Endodermal cell (in vitro differentiated cells): ENCODE data around the gene SYNDIG1L. TPM values are rescaled to one million over a fixed set of nuclear protein-coding genes. Genes with fewer than 3 reads are reported as not detected.

ENCODE experiments used
- DNase-seq: peaks from one replicate; pipeline ENCODE4 v3.0.0-alpha.2; 2017
- H3K27ac ChIP-seq: 2 replicates; pipeline ENCODE4 v1.5.1; 2013; ENCODE audit warnings: mild to moderate bottlenecking, low read depth, low read length, moderate library complexity
- H3K27me3 ChIP-seq: 2 replicates; pipeline ENCODE4 v1.6.1; 2013; ENCODE audit warnings: mild to moderate bottlenecking, low read length, moderate library complexity; ENCODE audit not compliant: insufficient read depth, control insufficient read depth, poor library complexity, severe bottlenecking
- H3K36me3 ChIP-seq: 2 replicates; pipeline ENCODE4 v1.7.0; 2013; ENCODE audit warnings: mild to moderate bottlenecking, low read length, moderate library complexity; ENCODE audit not compliant: control insufficient read depth, insufficient read depth
- H3K4me1 ChIP-seq: one replicate; pipeline ENCODE4 v1.7.0; 2013; ENCODE audit warnings: low read length; ENCODE audit not compliant: control insufficient read depth, insufficient read depth
- H3K4me3 ChIP-seq: 2 replicates; pipeline ENCODE4 v1.5.1; 2013; ENCODE audit warnings: mild to moderate bottlenecking, low read length, moderate library complexity
- H3K9ac ChIP-seq: 2 replicates; pipeline ENCODE4 v1.6.1; 2013; ENCODE audit warnings: mild to moderate bottlenecking, low read length, moderate library complexity; ENCODE audit not compliant: poor library complexity, severe bottlenecking; ENCODE audit errors: extremely low read depth
- H3K9me3 ChIP-seq: 2 replicates; pipeline ENCODE4 v1.6.1; 2013; ENCODE audit warnings: mild to moderate bottlenecking, low read length, moderate library complexity; ENCODE audit not compliant: control insufficient read depth
- H3K27ac Mint-ChIP-seq: 2 replicates; pipeline ENCODE4 v1.8.0; 2020; ENCODE audit warnings: mixed read lengths
- H3K27me3 Mint-ChIP-seq: 2 replicates; pipeline ENCODE4 v1.8.0; 2021; ENCODE audit warnings: mild to moderate bottlenecking, mixed read lengths; ENCODE audit not compliant: insufficient read depth
- H3K36me3 Mint-ChIP-seq: 2 replicates; pipeline ENCODE4 v1.8.0; 2020; ENCODE audit warnings: low read depth, mixed read lengths
- H3K4me1 Mint-ChIP-seq: 2 replicates; pipeline ENCODE4 v1.8.0; 2020; ENCODE audit warnings: mixed read lengths
- H3K4me3 Mint-ChIP-seq: 2 replicates; pipeline ENCODE4 v1.8.0; 2020; ENCODE audit warnings: mild to moderate bottlenecking, moderate library complexity, mixed read lengths
- H3K9me3 Mint-ChIP-seq: 2 replicates; pipeline ENCODE4 v1.8.0; 2020; ENCODE audit warnings: mild to moderate bottlenecking, mixed read lengths
- WGBS, 2 experiments: methylation state at CpG; one replicate each; pipeline versions ENCODE4 v1.1.5 to v1.1.7; 2013; ENCODE audit warnings: missing lambda C conversion rate in 2 of 2, mixed read lengths in 1 of 2; ENCODE audit not compliant: insufficient coverage in 1 of 2, insufficient read length in 1 of 2; 5-methylcytosine and 5-hydroxymethylcytosine counted together
- total RNA-seq, 2 donors: library from RNA; stranded (reverse); fragmentation: NEBNext Ultra II Directional in 1 of 2; extraction: Animal tissue kit (Norgen Biotek cat#: 25700) in 1 of 2; gene quantifications; 2 replicates in 1 of 2; 3 replicates in 1 of 2; pipeline ENCODE4 v1.2.1, GENCODE V29; 2021
- TF ChIP-seq, protein P1 (sequence below): fragments of 200-600 bp; sonication (generic); conservative IDR thresholded peaks from 2 replicates; pipeline ENCODE4 v1.5.0; 2021; ENCODE audit warnings: antibody characterized with exemption, mild to moderate bottlenecking

SYNDIG1L gene
- total RNA-seq, 2 donors from 2014 or later: 2.0 to 4.1 TPM

GRCh38 chr14:74411671-74412070, 14.3 kb downstream of the SYNDIG1L start:
- Mint-ChIP-seq H3K4me3 (no peak overlapping the region), H3K27me3 (peaks cover 24% of the 10 kb centered on the region), H3K4me1 (peaks cover 39% of the 10 kb centered on the region), H3K27ac (no peak overlapping the region), H3K36me3 (no peaks in the 10 kb centered on the region), H3K9me3 (no peaks in the 10 kb centered on the region)
- Histone ChIP-seq H3K36me3 (no peaks in the 10 kb centered on the region), H3K27ac (no peak overlapping the region), H3K4me3 (no peak overlapping the region), H3K27me3 (no peaks in the 10 kb centered on the region), H3K9ac (no peak overlapping the region), H3K9me3 (no peaks in the 10 kb centered on the region), H3K4me1 (peaks cover 41% of the 10 kb centered on the region)
- TF ChIP-seq, protein P1, sequence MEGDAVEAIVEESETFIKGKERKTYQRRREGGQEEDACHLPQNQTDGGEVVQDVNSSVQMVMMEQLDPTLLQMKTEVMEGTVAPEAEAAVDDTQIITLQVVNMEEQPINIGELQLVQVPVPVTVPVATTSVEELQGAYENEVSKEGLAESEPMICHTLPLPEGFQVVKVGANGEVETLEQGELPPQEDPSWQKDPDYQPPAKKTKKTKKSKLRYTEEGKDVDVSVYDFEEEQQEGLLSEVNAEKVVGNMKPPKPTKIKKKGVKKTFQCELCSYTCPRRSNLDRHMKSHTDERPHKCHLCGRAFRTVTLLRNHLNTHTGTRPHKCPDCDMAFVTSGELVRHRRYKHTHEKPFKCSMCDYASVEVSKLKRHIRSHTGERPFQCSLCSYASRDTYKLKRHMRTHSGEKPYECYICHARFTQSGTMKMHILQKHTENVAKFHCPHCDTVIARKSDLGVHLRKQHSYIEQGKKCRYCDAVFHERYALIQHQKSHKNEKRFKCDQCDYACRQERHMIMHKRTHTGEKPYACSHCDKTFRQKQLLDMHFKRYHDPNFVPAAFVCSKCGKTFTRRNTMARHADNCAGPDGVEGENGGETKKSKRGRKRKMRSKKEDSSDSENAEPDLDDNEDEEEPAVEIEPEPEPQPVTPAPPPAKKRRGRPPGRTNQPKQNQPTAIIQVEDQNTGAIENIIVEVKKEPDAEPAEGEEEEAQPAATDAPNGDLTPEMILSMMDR: no peak
- no peak for DNase-seq
- WGBS, 2 experiments: 91 to 95% methylated on average over 4 to 7 of the region's 7 CpGs

- no peaks in the 10 kb centered on the region for H3K36me3 Mint-ChIP-seq
- Histone ChIP-seq H3K4me3 (no peak overlapping the region), H3K27ac (no peak overlapping the region), H3K4me1 (peaks cover 39% of the 10 kb centered on the region), H3K27me3 (no peaks in the 10 kb centered on the region), H3K9me3 (no peaks in the 10 kb centered on the region), H3K36me3 (no peaks in the 10 kb centered on the region), H3K9ac (no peak overlapping the region)
- WGBS, 2 experiments: 91% methylated on average over 6 of the region's 6 CpGs; no CpG with 5 or more reads in 1 of the 2 experiments
- peaks cover 24% of the 10 kb centered on the region for H3K27me3 Mint-ChIP-seq
- H3K4me1 Mint-ChIP-seq: peaks cover 39% of the 10 kb centered on the region
- H3K4me3 Mint-ChIP-seq: no peak overlapping the region
- no peaks in the 10 kb centered on the region for H3K9me3 Mint-ChIP-seq
- no peak overlapping the region for H3K27ac Mint-ChIP-seq
- peak; percentile 41 for DNase-seq
- TF ChIP-seq, protein P1: no peak
Observed at GRCh38 chr14:74409441-74409840, 16.6 kb downstream of the SYNDIG1L start.

- 94 to 99% methylated on average over 2 to 3 of the region's 3 CpGs for WGBS, 2 experiments
- Histone ChIP-seq H3K27ac (no peak overlapping the region), H3K4me3 (no peak overlapping the region), H3K27me3 (no peaks in the 10 kb centered on the region), H3K36me3 (no peaks in the 10 kb centered on the region), H3K4me1 (peaks cover 33% of the 10 kb centered on the region), H3K9ac (no peak overlapping the region), H3K9me3 (no peaks in the 10 kb centered on the region)
- H3K36me3 Mint-ChIP-seq: no peaks in the 10 kb centered on the region
- H3K4me3 Mint-ChIP-seq: no peak overlapping the region
- DNase-seq: no peak
- peaks cover 24% of the 10 kb centered on the region for H3K27me3 Mint-ChIP-seq
- peaks cover 33% of the 10 kb centered on the region for H3K4me1 Mint-ChIP-seq
- H3K27ac Mint-ChIP-seq: no peak overlapping the region
- TF ChIP-seq, protein P1: no peak
- H3K9me3 Mint-ChIP-seq: no peaks in the 10 kb centered on the region
Observed at GRCh38 chr14:74408870-74409269, 17.1 kb downstream of the SYNDIG1L start.
